ENCODE results near the gene SIL1.

DNA sequence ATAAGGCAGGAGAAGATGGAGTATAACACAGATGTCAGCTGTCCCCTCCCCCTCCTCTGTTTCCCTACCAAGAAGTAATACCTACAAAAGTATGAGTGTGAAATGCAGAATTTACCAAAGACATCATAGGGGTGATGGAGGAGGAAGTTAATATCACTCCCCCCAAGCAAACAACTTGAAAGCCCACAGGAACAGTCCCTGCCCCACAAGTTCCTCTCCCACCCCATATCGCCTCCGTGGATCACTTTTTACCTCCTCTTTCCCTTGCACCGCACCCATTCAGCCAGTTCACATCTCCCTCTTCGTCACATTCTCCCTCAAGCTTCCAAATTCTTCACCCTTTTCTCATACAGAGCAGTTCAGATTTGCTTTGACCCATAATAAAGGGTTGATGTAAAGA lies 7.0 kb upstream of the SIL1 start:
- TF ChIP-seq, protein P1, sequence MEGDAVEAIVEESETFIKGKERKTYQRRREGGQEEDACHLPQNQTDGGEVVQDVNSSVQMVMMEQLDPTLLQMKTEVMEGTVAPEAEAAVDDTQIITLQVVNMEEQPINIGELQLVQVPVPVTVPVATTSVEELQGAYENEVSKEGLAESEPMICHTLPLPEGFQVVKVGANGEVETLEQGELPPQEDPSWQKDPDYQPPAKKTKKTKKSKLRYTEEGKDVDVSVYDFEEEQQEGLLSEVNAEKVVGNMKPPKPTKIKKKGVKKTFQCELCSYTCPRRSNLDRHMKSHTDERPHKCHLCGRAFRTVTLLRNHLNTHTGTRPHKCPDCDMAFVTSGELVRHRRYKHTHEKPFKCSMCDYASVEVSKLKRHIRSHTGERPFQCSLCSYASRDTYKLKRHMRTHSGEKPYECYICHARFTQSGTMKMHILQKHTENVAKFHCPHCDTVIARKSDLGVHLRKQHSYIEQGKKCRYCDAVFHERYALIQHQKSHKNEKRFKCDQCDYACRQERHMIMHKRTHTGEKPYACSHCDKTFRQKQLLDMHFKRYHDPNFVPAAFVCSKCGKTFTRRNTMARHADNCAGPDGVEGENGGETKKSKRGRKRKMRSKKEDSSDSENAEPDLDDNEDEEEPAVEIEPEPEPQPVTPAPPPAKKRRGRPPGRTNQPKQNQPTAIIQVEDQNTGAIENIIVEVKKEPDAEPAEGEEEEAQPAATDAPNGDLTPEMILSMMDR (IDR thresholded peaks at IDR 0.05; ENCODE audit: low read length), result no peak
- no peak for TF ChIP-seq EZH2 (IDR thresholded peaks at IDR 0.05; ENCODE audit: borderline replicate concordance, low read length)

Data from OCI-LY1 (cell line).